KG1 (cell line): ENCODE measurements around the gene KRT83.
"Not testable (repeated sequence)": the region's sequence is repeated elsewhere in the genome, so short reads cannot be mapped to it uniquely, and the experiment has no call there.

Experiments used
- DNase-seq: peaks from one replicate; lab custom pipeline; 2025; lab: John Stamatoyannopoulos, UW

Gene KRT83

DNA sequence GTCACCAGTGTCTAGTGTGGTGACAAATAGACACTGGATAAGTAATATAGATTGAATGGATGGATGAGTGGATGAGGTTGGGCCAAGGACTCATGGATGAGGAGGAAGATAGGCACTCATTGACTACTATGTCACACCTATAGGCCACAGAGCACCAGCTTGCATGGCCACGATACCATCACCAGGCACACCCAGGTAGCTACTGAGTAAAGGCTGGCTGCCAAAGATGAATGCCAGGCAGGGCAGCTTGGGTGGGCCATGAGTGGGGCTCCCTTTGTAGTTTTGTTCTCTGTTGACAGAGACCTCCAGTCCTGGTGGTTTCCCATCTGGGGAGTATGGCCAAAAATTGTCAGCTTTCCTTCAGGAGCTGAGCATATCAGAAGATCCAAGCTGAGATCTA, 11.2 kb upstream of the KRT83 start:
- no peak for DNase-seq

DNA sequence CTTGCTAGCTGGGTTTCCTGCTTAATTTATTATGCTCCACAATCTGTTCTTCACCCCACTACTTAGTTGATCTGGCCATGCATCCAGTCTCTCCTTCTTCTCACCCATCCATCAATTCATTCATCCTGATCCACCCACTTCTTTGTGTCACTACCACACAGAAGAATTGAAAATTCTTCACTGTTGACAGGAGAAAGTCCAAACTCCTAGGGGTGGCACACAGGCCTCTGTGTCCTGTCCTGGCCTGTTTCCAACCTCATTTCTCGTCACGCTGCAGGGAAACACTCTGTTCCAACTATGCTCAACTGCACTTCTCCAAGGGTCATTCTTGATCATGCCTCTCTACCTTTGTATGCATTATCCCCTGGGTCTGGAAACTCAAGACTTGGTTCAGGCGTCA, 10.6 kb upstream of the KRT83 start:
- no peak for DNase-seq

DNA sequence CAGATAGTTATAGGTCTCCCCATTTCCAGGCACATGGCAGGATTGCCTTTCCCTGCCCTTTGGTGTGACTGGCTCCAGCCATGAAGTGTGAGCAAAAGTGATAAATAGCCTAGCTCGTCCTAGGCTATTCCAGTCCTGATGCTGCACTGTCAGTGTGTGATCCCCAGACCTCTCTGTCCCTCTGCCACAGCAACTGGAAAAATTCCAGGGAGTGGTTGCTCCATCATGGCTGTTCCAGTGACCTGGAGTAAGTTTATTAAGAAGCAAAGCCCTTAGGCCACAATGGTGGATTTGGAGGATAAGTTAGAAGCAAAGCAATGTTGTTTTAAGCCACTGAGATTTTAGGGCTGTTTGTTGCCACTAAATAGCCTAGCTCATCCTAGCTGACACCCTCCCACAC, 9.8 kb upstream of the KRT83 start:
- no peak for DNase-seq

DNA sequence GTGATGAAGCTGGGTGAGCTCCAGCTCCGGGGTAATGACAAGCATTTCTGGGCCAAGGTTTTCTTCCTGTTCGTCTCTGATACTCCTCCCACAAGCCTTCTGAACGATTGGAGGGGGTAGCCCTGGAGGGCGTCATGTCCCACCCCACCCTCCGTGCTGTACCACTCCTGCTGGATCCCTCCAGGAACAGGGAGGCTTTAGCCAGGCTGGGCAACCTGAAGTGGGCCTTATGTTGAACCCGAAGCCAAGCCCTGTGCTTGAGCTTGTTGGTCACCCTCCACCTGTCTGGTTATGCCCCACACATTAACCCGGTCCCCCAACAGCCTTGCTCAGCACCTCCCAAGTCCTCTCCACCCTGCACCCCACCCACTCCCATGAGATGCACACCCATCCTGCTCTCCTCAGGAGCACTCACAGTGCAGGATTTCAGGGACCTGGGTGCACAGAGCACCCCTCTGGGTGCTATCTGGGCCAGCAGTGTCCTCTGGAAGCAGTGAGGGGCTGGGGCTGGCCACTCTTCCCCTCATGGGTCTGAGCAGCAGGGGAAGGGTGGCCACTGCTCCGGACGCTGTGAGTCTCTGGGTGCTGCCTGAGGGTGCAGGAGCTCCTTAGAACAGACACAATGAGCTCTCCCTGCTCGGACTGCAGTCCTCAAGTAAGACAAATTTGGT, 6.8 kb upstream of the KRT83 start:
- no peak for DNase-seq

DNA sequence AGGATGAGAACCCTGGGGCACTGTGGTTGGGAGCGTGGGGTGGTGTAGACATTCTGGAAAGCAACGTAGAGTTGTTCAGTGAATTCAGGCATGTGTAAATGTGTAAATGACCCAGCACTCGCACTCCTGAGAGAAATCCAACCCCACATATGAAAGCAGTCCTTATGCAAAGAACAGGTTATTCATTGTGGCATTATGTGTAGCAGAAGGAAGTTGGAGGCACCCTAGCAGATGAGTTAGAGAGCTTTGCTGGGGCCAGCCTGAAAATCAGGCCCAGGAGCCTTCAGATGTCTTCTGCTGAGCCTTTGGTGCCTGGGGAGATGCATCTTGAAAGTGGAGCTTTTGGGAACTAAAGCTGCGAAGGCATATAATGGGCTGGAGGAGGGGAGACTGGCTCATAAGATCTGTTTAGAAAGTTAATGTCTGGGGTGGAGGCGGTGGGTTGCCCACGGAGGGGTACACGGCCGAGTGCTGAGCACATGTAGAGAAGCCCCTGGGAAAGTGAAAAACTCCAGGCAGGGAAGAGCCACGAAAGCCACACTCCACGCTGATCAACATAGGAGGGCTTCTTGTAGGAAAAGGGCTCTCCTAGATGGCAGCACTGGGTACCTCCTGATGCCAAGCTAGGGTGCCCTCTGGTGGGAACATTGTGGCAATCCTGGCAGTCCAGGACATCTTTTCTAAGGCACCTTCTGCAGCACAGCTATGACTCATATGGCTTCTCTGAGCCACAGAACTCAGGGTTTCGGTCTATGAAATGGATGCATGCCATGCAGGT, 6.0 kb upstream of the KRT83 start:
- DNase-seq, result peak; percentile 0

DNA sequence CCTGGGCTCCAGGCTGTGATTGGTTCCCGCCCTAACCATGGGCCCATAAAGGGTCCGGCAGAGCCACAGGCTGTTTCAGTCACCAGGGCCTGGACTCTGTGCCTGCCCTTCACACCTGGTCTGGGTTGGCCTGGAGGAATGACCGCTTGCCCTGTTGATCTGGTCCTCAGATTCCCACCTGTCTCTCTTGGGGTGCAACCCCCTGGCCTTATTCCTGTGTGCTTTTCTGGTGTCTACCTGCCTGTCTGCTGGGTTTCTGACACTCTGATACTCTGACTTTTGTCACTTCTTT, 2.9 kb upstream of the KRT83 start:
- no peak for DNase-seq

DNA sequence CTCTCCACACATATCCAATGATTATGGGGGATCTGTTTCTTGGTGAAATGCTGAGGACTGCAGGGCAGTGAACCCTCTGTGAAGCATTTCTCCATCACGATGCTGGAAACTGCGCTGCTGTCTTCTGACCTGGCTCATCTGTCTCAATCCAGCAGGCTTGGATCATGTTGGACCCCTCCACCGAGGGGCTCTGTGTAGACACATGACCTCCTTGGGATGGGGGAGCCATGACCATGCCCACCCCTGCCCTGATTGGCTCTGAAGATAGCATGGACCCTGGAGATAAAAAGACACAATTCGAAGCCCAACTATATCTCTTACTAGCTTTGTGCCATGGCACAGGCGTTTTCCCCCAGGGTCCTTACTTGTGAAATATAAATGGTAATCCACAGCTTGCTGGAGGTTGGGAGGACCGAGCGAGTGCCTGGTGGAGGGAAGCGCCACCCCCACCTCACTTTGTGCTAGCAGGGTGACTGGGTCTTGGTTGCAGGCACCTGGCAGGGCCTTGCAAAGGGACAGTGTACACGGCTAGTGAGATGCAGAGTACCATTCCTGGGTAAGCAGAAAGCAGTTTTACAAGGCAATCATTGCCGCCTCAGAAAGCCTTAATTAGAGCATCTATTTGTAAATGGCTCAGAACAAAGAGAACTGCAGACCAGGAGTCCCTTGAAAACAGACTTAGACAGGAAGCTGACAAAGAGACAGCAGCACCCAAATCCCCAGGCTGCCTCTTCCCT, 2.4 kb upstream of the KRT83 start:
- no peak for DNase-seq

DNA sequence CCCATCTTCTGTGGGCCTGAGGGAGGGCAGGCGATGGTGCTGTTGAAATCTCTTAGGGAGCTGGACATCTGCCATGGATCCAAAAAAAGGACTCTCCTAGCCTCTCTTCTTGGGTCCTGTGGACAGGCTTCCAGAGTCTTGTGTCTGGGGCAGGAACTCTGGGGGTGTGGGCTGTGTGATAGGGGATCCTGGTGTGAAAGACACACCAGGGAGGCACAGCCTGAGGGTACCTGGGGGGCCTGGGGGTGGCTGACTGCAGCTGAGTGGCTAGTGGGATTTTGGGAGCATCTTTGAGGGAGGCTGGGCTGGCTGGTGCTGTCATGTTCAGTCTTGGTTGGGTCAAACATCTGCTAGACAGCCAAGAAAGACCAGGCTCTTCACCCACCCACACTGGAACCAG, 1.8 kb upstream of the KRT83 start:
- DNase-seq, result no peak

DNA sequence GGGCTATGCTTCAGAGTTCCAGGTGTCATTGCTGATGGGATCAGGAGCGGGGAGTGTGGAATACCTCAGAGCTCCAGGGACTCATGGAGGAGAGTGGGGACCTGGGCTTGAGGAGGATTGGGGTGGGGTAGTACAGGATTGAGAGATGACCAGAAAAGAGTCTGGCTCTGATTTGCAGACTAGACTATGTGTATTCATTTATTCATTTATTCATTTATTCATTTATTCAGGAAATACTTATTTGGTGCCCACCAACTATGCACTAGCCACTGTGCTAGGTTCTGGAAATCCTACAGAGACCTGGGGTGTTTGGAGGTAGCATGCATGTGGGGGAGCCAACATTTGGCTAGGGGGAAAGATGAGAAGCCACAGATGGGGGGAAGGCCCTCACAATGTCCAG, 871 bp upstream of the KRT83 start:
- DNase-seq, result no peak

DNA sequence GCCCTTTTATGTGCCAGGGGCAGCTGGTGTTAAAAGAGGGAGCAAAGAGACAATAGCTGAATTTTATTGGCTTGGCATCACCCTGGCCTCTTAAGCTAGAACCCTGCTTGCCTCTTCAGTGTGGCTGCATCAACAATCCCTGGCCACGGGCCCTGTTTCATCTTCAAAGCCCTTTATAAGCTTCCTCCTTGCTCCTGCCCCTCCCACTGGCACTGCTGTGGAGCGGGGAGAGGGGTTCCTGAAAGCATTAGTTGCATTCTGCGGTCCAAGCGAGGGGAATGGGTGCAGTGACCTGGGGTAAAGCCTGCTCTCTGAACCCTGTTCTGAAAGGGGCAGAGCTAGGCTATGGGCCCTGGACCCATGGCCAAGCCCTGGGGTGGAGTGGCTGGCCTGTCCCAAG, 220 bp upstream of the KRT83 start:
- no peak for DNase-seq

DNA sequence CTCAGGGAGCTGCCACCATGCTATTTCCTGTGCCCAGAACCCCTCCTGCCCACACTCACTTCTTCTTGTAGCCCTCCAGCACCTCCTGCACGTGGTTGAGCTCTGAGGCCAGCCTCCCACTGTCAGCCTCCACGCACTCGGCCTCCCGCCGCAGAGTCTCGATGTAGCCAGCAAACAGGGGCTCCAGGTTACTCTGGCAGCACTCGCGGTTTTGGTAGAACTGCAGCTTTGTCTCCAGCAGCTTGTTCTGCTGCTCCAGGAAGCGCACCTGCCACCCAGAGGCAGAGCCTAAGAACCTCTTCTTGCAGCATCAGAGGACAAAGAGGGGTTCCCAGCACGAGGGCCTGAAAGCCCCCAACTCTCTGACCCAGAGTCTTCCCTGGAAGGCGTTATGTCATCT, 2.1 kb downstream of the KRT83 start:
- DNase-seq, result no peak

DNA sequence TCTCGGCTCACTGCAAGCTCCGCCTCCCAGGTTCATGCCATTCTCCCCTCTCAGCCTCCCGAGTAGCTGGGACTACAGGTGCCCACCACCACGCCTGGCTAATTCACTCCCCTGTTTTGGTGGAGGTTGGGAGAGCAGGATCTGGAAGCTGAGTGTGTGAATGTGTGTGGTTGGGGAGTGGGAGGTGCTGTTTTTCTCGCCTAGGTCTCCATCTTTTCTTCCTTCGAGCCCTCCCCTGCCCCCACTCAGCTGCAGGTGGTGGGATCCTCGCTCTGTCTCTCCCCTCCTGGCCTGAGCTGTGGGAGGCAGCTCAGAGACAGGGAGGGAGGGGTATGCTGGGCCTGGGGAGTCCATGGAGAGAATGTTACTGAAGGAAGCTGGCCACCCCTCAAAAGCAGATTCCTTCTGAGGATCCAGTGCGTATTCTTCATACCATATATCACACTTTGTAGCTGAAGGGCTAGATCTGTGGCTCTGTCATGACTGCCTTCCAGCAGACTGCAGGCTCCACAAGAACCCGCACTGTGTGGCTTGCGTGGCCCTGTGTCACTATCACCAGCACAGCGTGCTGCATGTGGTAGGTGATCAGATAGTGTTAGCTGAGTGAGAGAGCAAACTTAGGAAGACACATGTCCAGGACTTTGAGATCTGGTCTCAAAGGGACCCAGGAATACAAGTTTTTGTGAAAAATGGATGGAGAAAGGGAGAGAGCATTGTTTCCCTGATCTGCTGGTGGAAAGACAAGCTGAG, 2.8 kb downstream of the KRT83 start:
- DNase-seq, result no peak

DNA sequence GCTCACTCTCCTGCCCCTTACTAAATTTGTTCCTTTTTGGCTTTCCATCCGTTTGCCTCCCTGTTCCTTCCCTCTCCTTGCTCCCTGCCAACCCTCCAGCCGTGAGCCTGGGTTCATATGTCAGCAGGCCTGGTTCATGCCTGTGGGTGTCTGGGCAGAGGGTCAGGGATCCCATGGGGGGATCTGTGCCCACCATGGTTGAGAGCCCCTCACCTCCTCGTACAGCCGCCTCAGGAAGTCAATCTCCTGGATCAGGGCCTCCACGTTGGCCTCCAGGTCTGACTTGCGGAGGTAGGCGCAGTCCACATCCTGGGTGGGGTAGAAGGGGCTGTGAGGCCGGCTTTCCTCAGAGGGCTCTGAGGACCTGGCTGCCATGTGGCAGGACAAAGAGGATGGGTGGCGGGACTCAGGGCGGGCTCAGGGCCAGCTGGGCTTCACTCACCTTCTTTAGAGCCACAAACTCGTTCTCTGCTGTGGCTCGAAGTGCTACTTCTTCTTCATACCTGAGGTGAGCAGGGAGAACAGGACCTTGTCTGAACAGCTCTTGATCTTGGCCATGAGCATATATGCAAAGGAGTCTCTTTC, 3.6 kb downstream of the KRT83 start:
- DNase-seq, result no peak

DNA sequence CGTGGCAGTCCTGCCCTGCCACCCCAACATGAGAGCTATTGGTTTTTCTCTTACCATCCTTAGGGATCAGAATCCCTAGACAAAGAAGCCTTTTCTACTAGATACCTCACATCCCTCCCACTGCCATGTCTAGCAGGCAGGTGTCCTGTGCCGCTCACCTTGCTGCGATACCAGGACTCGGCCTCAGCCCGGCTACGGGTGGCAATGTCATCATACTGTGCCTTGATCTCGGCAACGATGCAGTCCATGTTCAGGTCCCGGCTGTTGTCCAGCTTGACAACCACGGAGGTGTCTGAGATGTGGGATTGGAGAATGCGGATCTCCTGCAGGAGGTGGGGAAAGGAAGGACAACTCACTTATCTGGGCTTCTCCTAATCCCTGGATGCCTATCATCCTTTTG, 4.5 kb downstream of the KRT83 start:
- no peak for DNase-seq

DNA sequence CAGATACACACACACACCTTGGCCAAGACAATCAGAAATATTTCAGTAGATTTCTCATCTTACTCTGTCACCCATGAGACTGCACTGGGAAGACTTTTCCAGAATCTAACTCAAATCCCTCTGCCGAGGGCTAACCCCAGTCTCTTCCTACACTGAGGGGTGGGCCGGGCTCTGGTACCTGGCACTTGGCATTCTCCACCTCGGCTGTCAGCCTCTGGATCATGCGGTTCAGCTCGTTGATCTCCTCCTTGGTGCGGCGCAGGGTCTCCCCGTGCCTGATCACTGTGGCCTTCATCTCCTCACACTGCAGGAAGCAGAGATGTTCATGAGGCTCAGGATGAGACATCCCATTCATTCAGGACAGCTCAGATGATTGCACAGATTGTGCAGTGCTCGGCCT, 4.9 kb downstream of the KRT83 start:
- DNase-seq, result no peak

DNA sequence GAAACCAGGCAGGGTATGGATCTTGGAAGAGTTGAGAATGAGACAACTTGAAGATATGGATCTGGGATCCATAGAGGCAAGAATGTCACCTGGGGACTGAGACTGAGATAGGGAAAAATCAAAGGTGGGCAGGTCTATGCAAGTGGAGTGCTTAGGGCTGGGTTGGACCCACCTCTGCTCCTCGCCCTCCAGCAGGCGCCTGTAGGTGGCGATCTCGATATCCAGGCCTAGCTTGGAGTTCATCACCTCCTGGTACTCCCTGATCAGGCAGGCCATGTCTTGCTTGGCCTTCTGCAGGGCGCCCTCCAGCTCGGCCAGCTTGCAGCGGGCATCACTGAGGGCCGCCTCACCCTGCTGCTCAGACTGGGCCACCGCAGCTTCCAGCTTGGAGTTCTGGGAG, 5.5 kb downstream of the KRT83 start:
- DNase-seq, result not testable (repeated sequence)

DNA sequence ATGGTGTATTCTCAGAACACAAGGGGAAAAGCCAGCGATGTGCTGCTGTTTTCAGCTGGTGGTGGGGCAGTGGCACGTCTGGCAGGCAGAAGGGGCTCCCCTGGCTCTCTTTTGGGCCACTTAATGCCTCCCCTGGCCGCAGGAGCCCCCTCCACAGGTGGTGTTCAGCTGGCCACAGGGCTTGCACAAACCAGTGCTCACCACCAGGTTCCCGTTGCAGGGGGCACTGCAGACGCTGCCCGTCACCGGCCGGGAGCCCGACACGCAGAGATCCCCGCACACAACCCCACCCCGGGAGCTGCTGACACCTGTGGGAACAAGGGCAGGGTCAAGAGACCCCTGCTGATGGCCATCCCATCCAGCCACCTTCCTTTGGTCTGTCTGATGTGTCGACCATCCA, 6.7 kb downstream of the KRT83 start:
- DNase-seq, result no peak

DNA sequence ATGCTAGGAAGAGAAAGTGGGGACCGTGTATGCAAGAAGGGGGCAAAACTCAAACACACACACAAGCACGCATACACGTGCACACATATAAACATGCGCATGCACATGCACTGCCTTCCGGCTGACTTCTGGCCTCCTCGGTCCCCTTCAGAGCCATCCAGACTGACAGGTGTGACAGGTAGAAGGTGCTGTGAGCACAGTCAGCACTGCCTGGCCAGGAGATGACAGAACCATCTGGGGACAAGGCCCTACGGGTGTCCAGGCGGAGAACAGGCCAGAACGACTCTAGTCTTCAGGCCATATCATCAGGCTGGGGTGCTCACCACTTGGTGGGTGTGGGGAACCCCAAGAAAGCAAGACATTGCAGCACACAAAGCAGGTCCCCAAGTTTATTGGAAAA, 7.3 kb downstream of the KRT83 start:
- no peak for DNase-seq

DNA sequence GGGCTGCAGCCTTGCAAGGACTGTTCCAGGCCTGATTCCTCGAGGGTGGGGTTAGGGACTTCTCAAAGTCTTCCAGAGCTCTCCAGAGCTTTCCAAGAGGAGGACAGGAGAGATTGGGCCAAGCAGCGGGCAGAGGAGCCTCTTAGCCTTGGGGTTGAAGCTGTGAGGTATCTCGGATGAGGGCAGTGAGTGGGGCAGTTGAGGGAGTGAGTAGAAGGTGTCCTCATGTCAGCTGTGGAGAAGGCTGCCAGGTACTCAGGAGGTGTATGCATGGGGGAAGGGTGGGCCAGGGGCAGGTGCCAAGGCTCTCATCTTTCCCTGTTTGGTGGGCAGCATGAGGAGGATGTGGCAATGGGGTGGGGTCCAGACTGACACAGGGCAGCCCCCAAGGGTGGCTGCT, 7.7 kb downstream of the KRT83 start:
- no peak for DNase-seq

DNA sequence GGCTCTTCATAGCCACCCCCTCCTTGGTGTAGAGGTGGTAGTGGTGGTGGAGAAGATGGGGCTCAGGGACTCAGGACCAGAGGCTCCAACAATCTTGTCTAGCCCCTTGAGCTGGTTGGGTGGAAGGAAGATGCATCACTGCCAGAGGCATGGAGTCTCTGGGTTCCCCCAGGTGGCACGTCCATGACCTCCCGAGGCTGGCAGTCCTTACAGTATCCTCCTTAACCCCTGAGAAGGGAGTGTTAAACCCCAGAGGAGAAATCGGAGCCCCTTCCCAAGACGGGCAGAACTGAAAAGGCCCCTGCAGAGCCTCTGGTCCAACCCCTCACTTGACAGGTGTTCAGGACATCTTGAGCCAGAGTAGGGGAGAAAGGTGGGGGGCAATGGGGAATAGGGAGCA, 9.1 kb downstream of the KRT83 start:
- no peak for DNase-seq

DNA sequence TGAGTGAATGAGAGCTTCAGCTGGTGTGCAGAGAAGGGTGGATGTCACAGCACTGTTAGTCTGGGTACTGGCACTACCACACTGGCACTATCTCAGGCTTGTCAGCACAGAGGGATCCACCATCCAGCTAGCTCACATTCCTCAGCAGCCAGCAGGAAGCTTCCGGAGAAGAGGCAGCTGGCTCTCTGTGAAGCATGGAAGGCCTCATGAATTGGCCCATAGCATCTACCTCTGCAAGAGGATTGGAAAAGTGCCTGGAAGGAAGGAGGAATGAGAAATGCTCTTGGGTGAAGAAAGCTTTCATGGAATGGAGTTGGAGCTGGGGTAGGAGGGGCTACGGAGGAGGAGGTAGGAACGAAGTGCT, 9.9 kb downstream of the KRT83 start:
- DNase-seq, result no peak

DNA sequence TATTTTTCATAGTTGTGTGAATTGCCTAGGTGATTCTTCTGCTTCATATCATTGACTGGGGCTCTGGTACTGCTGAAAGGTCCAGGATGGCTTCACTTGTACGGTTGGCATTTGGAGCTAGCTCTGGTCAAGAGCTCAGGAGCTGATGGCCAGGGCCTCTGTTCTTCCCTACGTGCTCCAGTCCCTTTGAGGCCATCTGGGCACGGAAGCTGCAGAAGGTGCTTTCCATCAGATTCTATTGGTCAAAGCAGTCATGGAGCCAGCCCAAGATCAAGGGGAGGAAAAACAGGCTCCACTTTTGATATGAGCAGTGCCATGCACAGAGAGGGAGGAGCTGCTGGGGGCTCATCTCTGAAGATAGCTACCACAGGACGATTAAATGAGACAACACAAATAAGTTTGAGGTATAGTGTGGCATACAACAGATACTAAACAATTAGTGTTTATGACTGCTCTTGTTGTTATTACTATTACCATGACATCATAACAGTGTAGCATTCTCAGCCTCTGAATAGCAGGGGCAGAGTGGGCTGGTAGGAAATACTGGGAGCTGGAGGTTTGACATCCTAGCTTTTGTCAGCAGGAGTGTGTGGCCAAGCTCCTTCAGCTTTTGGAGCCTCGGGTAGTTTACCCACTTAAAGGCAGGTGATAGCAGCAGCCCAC, 10.4 kb downstream of the KRT83 start:
- DNase-seq, result no peak
